ENCODE results near the gene OR10P1. TPM values are rescaled to one million over a fixed set of nuclear protein-coding genes. Genes with fewer than 3 reads are reported as not detected.

The OR10P1 gene
- total and polyA plus RNA-seq, 3 donors from 2014 or later: not detected

GRCh38 chr12:55682087-55682796 is 45.5 kb downstream of the OR10P1 start:
- Histone ChIP-seq H3K4me3 (no peak overlapping the region), H3K27ac (no peak overlapping the region), H3K9me3 (no peaks in the 10 kb centered on the region), H3K36me3 (ENCODE audit: low read depth, missing control alignments) (no peaks in the 10 kb centered on the region), H3K27me3 (no peaks in the 10 kb centered on the region), H3K4me1 (peaks cover 14% of the 10 kb centered on the region)
- TF ChIP-seq CTCF (IDR thresholded peaks at IDR 0.05) (no peak), POLR2A (IDR thresholded peaks at IDR 0.05) (no peak)
- intact Hi-C loops (cut with DNase I; ENCODE audit: low total_unique reads): no loop called here
- no peak for DNase-seq
- 77 to 78% methylated on average over 13 of the region's 13 CpGs for WGBS, 2 donors

GRCh38 chr12:55683676-55684075 is 47.0 kb downstream of the OR10P1 start:
- Histone ChIP-seq H3K36me3 (ENCODE audit: low read depth, missing control alignments) (no peaks in the 10 kb centered on the region), H3K27me3 (no peaks in the 10 kb centered on the region), H3K4me3 (no peak overlapping the region), H3K27ac (no peak overlapping the region), H3K9me3 (no peaks in the 10 kb centered on the region), H3K4me1 (peaks cover 14% of the 10 kb centered on the region)
- TF ChIP-seq POLR2A (IDR thresholded peaks at IDR 0.05) (no peak), CTCF (IDR thresholded peaks at IDR 0.05) (no peak)
- intact Hi-C loops (cut with DNase I; ENCODE audit: low total_unique reads): no loop called here
- no peak for DNase-seq
- 87 to 91% methylated on average over 7 of the region's 7 CpGs for WGBS, 2 donors

- intact Hi-C loops (cut with DNase I; ENCODE audit: low total_unique reads): no loop called here
- Histone ChIP-seq H3K36me3 (ENCODE audit: low read depth, missing control alignments) (no peaks in the 10 kb centered on the region), H3K27me3 (no peaks in the 10 kb centered on the region), H3K4me3 (no peak overlapping the region), H3K27ac (no peak overlapping the region), H3K4me1 (peaks cover 14% of the 10 kb centered on the region), H3K9me3 (no peaks in the 10 kb centered on the region)
- no peak for TF ChIP-seq CTCF (IDR thresholded peaks at IDR 0.05)
- no peak for TF ChIP-seq POLR2A (IDR thresholded peaks at IDR 0.05)
- WGBS, 2 donors: 86 to 97% methylated on average over 6 to 20 of the region's 20 CpGs
- DNase-seq: no peak
Measured at GRCh38 chr12:55684761-55685370, 48.2 kb downstream of the OR10P1 start.

GRCh38 chr12:55685671-55686070 is 49.0 kb downstream of the OR10P1 start:
- intact Hi-C loops (cut with DNase I; ENCODE audit: low total_unique reads): no loop called here
- Histone ChIP-seq H3K4me1 (peaks cover 14% of the 10 kb centered on the region), H3K27ac (no peak overlapping the region), H3K27me3 (no peaks in the 10 kb centered on the region), H3K4me3 (no peak overlapping the region), H3K36me3 (ENCODE audit: low read depth, missing control alignments) (no peaks in the 10 kb centered on the region), H3K9me3 (no peaks in the 10 kb centered on the region)
- 88 to 92% methylated on average over 5 of the region's 5 CpGs for WGBS, 2 donors
- DNase-seq: no peak
- TF ChIP-seq POLR2A (IDR thresholded peaks at IDR 0.05): no peak
- no peak for TF ChIP-seq CTCF (IDR thresholded peaks at IDR 0.05)

Data from testis (tissue), 3 donors.